Central memory CD4-positive, alpha-beta T cell (primary cell): ENCODE data around the gene SFN.
"Not testable (repeated sequence)": the region's sequence is repeated elsewhere in the genome, so short reads cannot be mapped to it uniquely, and the experiment has no call there.

ENCODE experiments used
- DNase-seq: peaks from one replicate; pipeline ENCODE4 v3.0.0; 2022
- total RNA-seq, 3 experiments: gene quantifications; one replicate each; lab custom pipeline; 2026; lab: John Stamatoyannopoulos, UW

SFN gene
- 0.19 to 0.92 (median 0.21) reads per million in 3 experiments for total RNA-seq

GRCh38 chr1:26862781-26863684, at the start of gene SFN:
Gene SFN (plus strand): TSS chr1:26863149. CDS start chr1:26863213, 64 bp downstream.
- peak; percentile 45 for DNase-seq

GRCh38 chr1:26814377-26814776, 48.6 kb upstream of the SFN start:
- DNase-seq, result no peak

GRCh38 chr1:26814893-26815292, 48.1 kb upstream of the SFN start:
- DNase-seq, result no peak

GRCh38 chr1:26820784-26821269, 42.1 kb upstream of the SFN start:
- DNase-seq, result peak; percentile 51

- no peak for DNase-seq
These were observed 40.1 kb upstream of the SFN start for GRCh38 chr1:26822737-26823395.

GRCh38 chr1:26824731-26825130, 38.2 kb upstream of the SFN start:
- DNase-seq, result no peak

GRCh38 chr1:26826261-26827105, 36.5 kb upstream of the SFN start, which contains the start of gene ZDHHC18:
Gene ZDHHC18 (plus strand): TSS chr1:26826688. CDS start chr1:26826805, 117 bp downstream.
- peak; percentile 73 for DNase-seq

- DNase-seq, result no peak
These were observed 35.8 kb upstream of the SFN start for GRCh38 chr1:26827106-26827604.

GRCh38 chr1:26827663-26828062, 35.3 kb upstream of the SFN start:
- no peak for DNase-seq

GRCh38 chr1:26828411-26828991, 34.4 kb upstream of the SFN start:
- no peak for DNase-seq

GRCh38 chr1:26829184-26829911, 33.6 kb upstream of the SFN start:
- no peak for DNase-seq

- DNase-seq, result no peak
These were observed 31.9 kb upstream of the SFN start for GRCh38 chr1:26831059-26831458.

GRCh38 chr1:26831546-26832248, 31.3 kb upstream of the SFN start:
- DNase-seq, result peak; percentile 41

- no peak for DNase-seq
These were observed 30.5 kb upstream of the SFN start for GRCh38 chr1:26832249-26832960.

- DNase-seq, result peak; percentile 96
These were observed 29.2 kb upstream of the SFN start for GRCh38 chr1:26833432-26834405.

- not testable (repeated sequence) for DNase-seq
These were observed 25.3 kb upstream of the SFN start for GRCh38 chr1:26837665-26838064.

GRCh38 chr1:26838474-26839338, 24.2 kb upstream of the SFN start:
- peak; percentile 74 for DNase-seq

GRCh38 chr1:26839339-26839722, 23.6 kb upstream of the SFN start:
- DNase-seq, result no peak
